ENCODE measurements around the gene PSMB10. TPM values are rescaled to one million over a fixed set of nuclear protein-coding genes. Genes with fewer than 3 reads are reported as not detected.
"Not testable (repeated sequence)": the region's sequence is repeated elsewhere in the genome, so short reads cannot be mapped to it uniquely, and the experiment has no call there.

PSMB10 gene
- total RNA-seq, 1 experiment from 2014 or later = 39.5 TPM

GRCh38 chr16:67917140-67917851, 19.4 kb downstream of the PSMB10 start:
- BruUV-seq (replicated peaks) = no TSS peak
- TF ChIP-seq EZH2 (IDR thresholded peaks at IDR 0.05; ENCODE audit: low read depth) (no peak), CTCF (conservative IDR thresholded peaks at IDR 0.05) (no peak)
- H3K36me3 ChIP-seq (ENCODE audit: low read depth) = no peaks in the 10 kb centered on the region
- no peaks in the 10 kb centered on the region for H3K9me2 ChIP-seq (ENCODE audit: insufficient read depth)
- intact Hi-C loops (cut with micrococcal nuclease; ENCODE audit: unreplicated experiment) = no loop called here
- ChIA-PET POLR2A (ENCODE audit: unreplicated experiment) (interaction anchor here (0.8 kb wide), 1 partner anchor 15 kb away, joined by 6 read pairs; the partner anchor contains the start of gene CTRL), CTCF (no interaction called here)
- no peaks in the 10 kb centered on the region for H3K4me1 ChIP-seq (replicated peaks; ENCODE audit: insufficient read depth)
- no peak overlapping the region for H3K27ac ChIP-seq
- no peak for DNase-seq
- H3K9me3 ChIP-seq (ENCODE audit: insufficient read depth, low read depth) = no peaks in the 10 kb centered on the region
- H3K4me2 ChIP-seq = no peak overlapping the region
- H2AFZ ChIP-seq = no peak overlapping the region
- H3F3A ChIP-seq (ENCODE audit: insufficient read depth, low read depth) = no peaks in the 10 kb centered on the region
- H4K20me1 ChIP-seq (ENCODE audit: insufficient read depth) = peaks cover 47% of the 10 kb centered on the region
- H3K4me3 ChIP-seq = no peak overlapping the region
- no peaks in the 10 kb centered on the region for H3K79me2 ChIP-seq (ENCODE audit: low read depth)
- H3K27me3 ChIP-seq (ENCODE audit: insufficient read depth, low read depth) = no peaks in the 10 kb centered on the region

- H4K20me1 ChIP-seq (ENCODE audit: insufficient read depth) = peaks cover 47% of the 10 kb centered on the region
- H3F3A ChIP-seq (ENCODE audit: insufficient read depth, low read depth) = no peaks in the 10 kb centered on the region
- intact Hi-C loops (cut with micrococcal nuclease; ENCODE audit: unreplicated experiment) = no loop called here
- H3K27me3 ChIP-seq (ENCODE audit: insufficient read depth, low read depth) = no peaks in the 10 kb centered on the region
- ChIA-PET CTCF (interaction anchor here (0.6 kb wide), 1 partner anchor 78 kb away, joined by 8 read pairs; no protein-coding TSS in a partner anchor), POLR2A (ENCODE audit: unreplicated experiment) (interaction anchor here (0.7 kb wide), 1 partner anchor 100 kb away, joined by 11 read pairs; no protein-coding TSS in a partner anchor)
- H3K79me2 ChIP-seq (ENCODE audit: low read depth) = no peaks in the 10 kb centered on the region
- H3K4me3 ChIP-seq = no peak overlapping the region
- no peaks in the 10 kb centered on the region for H3K9me3 ChIP-seq (ENCODE audit: insufficient read depth, low read depth)
- H3K4me1 ChIP-seq (replicated peaks; ENCODE audit: insufficient read depth) = no peaks in the 10 kb centered on the region
- H3K36me3 ChIP-seq (ENCODE audit: low read depth) = no peaks in the 10 kb centered on the region
- DNase-seq = no peak
- no TSS peak for BruUV-seq (replicated peaks)
- TF ChIP-seq EZH2 (IDR thresholded peaks at IDR 0.05; ENCODE audit: low read depth) (no peak), CTCF (conservative IDR thresholded peaks at IDR 0.05) (no peak)
- no peak overlapping the region for H3K27ac ChIP-seq
- H3K9me2 ChIP-seq (ENCODE audit: insufficient read depth) = no peaks in the 10 kb centered on the region
- H2AFZ ChIP-seq = no peak overlapping the region
- no peak overlapping the region for H3K4me2 ChIP-seq
Observed at GRCh38 chr16:67915831-67916723, 20.6 kb downstream of the PSMB10 start.

GRCh38 chr16:67915496-67915769, 21.2 kb downstream of the PSMB10 start:
- H3K36me3 ChIP-seq (ENCODE audit: low read depth); H3K27me3 ChIP-seq (ENCODE audit: insufficient read depth, low read depth); H3K4me2 ChIP-seq; H3K79me2 ChIP-seq (ENCODE audit: low read depth); H3K9me2 ChIP-seq (ENCODE audit: insufficient read depth); DNase-seq; BruUV-seq (replicated peaks); H2AFZ ChIP-seq; H3K27ac ChIP-seq; H3K9me3 ChIP-seq (ENCODE audit: insufficient read depth, low read depth); H3K4me1 ChIP-seq (replicated peaks; ENCODE audit: insufficient read depth); H3K4me3 ChIP-seq; intact Hi-C loops (cut with micrococcal nuclease; ENCODE audit: unreplicated experiment); H3F3A ChIP-seq (ENCODE audit: insufficient read depth, low read depth): not testable (repeated sequence)
- ChIA-PET POLR2A (ENCODE audit: unreplicated experiment) (interaction anchor here (0.7 kb wide), 1 partner anchor 99 kb away, joined by 11 read pairs; no protein-coding TSS in a partner anchor), CTCF (interaction anchor here (0.6 kb wide), 1 partner anchor 79 kb away, joined by 8 read pairs; no protein-coding TSS in a partner anchor)
- H4K20me1 ChIP-seq (ENCODE audit: insufficient read depth) = peaks cover 44% of the 10 kb centered on the region

All from PC-9 (cell line).